SK-N-SH (cell line): ENCODE measurements around the gene ARHGEF4. TPM values are rescaled to one million over a fixed set of nuclear protein-coding genes. Genes with fewer than 3 reads are reported as not detected.

ENCODE experiments used
- CTCF ChIA-PET: fragments of 300-600, 350-600 bp; formaldehyde crosslinking; extraction: SDS; loops from one replicate; lab custom pipeline; 2021; lab: Yijun Ruan, JAX
- POLR2A ChIA-PET: fragments of 350-600 bp; sonication (Branson Sonifier 250); formaldehyde crosslinking; extraction: SDS; loops from one replicate; lab custom pipeline; 2020; ENCODE audit warnings: antibody characterized with exemption, inconsistent platforms; lab: Yijun Ruan, JAX
- DNase-seq: peaks from one replicate; pipeline ENCODE4 v3.0.0; 2012
- H2AFZ ChIP-seq: fragments of 200-600 bp; sonication (generic); 2 replicates; pipeline ENCODE4 v1.8.1; 2016; ENCODE audit warnings: antibody characterized with exemption, mild to moderate bottlenecking, low read depth
- H3F3A ChIP-seq: fragments of 200-600 bp; sonication (generic); replicated peaks from 2 replicates; pipeline ENCODE3; 2016; ENCODE audit warnings: antibody characterized with exemption, mild to moderate bottlenecking; ENCODE audit not compliant: insufficient read depth
- H3K27ac ChIP-seq, 2 experiments: fragments of 200-500 bp in 1 of 2; fragments of 200-600 bp in 1 of 2; sonication (Bioruptor generic) in 1 of 2; sonication (generic), shearing (Covaris generic) in 1 of 2; 2 replicates each; pipeline versions ENCODE4 v1.5.1 to v1.6.1; 2014 to 2016; ENCODE audit warnings: low read depth in 2 of 2, inconsistent platforms in 1 of 2, low read length in 1 of 2, mild to moderate bottlenecking in 1 of 2, mixed read lengths in 1 of 2
- H3K27me3 ChIP-seq: fragments of 200-600 bp; sonication (generic), shearing (Covaris generic); 2 replicates; pipeline ENCODE4 v1.6.1; 2016; ENCODE audit warnings: mixed run types; ENCODE audit not compliant: insufficient read depth
- H3K36me3 ChIP-seq, 2 experiments: fragments of 200-500 bp in 1 of 2; fragments of 200-600 bp in 1 of 2; sonication (Bioruptor generic) in 1 of 2; sonication (generic) in 1 of 2; replicated peaks in 1 of 2; 2 replicates each; pipeline versions ENCODE3 to v1.5.1; 2014 to 2016; ENCODE audit warnings: low read length in 1 of 2, mild to moderate bottlenecking in 1 of 2; ENCODE audit not compliant: insufficient read depth in 2 of 2, control insufficient read depth in 1 of 2
- H3K4me1 ChIP-seq, 2 experiments: fragments of 200-500 bp in 1 of 2; fragments of 200-600 bp in 1 of 2; sonication (Bioruptor generic) in 1 of 2; sonication (generic), shearing (Covaris generic) in 1 of 2; 2 replicates each; pipeline versions ENCODE4 v1.5.1 to v1.6.1; 2014 to 2016; ENCODE audit warnings: low read depth in 1 of 2, low read length in 1 of 2, mixed run types in 1 of 2; ENCODE audit not compliant: insufficient read depth in 2 of 2, control insufficient read depth in 1 of 2
- H3K4me2 ChIP-seq: fragments of 200-600 bp; sonication (generic), shearing (Covaris generic); 2 replicates; pipeline ENCODE4 v1.6.1; 2017; ENCODE audit warnings: mixed run types
- H3K4me3 ChIP-seq, 2 experiments: fragments of 200-500 bp in 1 of 2; fragments of 200-600 bp in 1 of 2; sonication (Bioruptor generic) in 1 of 2; sonication (generic), shearing (Covaris generic) in 1 of 2; 2 replicates each; pipeline versions ENCODE4 v1.5.1 to v1.8.1; 2014 to 2016; ENCODE audit warnings: low read depth in 2 of 2, inconsistent platforms in 1 of 2, low read length in 1 of 2, mild to moderate bottlenecking in 1 of 2, mixed read lengths in 1 of 2, moderate library complexity in 1 of 2
- H3K79me2 ChIP-seq: fragments of 200-600 bp; sonication (generic); 2 replicates; pipeline ENCODE4 v1.8.1; 2017; ENCODE audit warnings: mild to moderate bottlenecking; ENCODE audit not compliant: insufficient read depth
- H3K9ac ChIP-seq: fragments of 200-600 bp; sonication (generic); 2 replicates; pipeline ENCODE4 v1.6.1; 2017; ENCODE audit warnings: mixed run types
- H3K9me2 ChIP-seq: fragments of 200-600 bp; sonication (generic); 2 replicates; pipeline ENCODE4 v1.6.1; 2017; ENCODE audit warnings: mixed run types
- H3K9me3 ChIP-seq: fragments of 200-600 bp; sonication (generic); 2 replicates; pipeline ENCODE4 v1.6.1; 2017; ENCODE audit warnings: mixed run types, mild to moderate bottlenecking, moderate library complexity
- H4K20me1 ChIP-seq: fragments of 200-600 bp; sonication (generic); 2 replicates; pipeline ENCODE4 v1.6.1; 2017; ENCODE audit warnings: mild to moderate bottlenecking, mixed run types; ENCODE audit not compliant: insufficient read depth
- CTCF ChIP-seq: fragments of 200-600 bp; sonication (generic); IDR thresholded peaks from 2 replicates; pipeline ENCODE4 v1.6.1; 2017; ENCODE audit warnings: antibody characterized with exemption, mild to moderate bottlenecking, moderate library complexity
- EP300 ChIP-seq, 2 experiments: IDR thresholded peaks; 2 replicates each; pipeline versions ENCODE4 v1.4.0 to v1.6.1; 2012; ENCODE audit warnings: borderline replicate concordance in 1 of 2, low read depth in 1 of 2, low read length in 1 of 2
- FOSL2 ChIP-seq: IDR thresholded peaks from 2 replicates; pipeline ENCODE4 v1.4.0; 2012; ENCODE audit warnings: low read depth, mild to moderate bottlenecking, moderate library complexity, borderline replicate concordance
- FOXJ3 ChIP-seq: sonication (generic); formaldehyde crosslinking; IDR thresholded peaks from 2 replicates; pipeline ENCODE4 v1.5.1; 2020; ENCODE audit warnings: mild to moderate bottlenecking, missing genetic modification reagents
- FOXM1 ChIP-seq: IDR thresholded peaks from 2 replicates; pipeline ENCODE4 v1.4.0; 2012; ENCODE audit warnings: low read depth, mild to moderate bottlenecking
- GATA2 ChIP-seq: sonication (generic); formaldehyde crosslinking; IDR thresholded peaks from 2 replicates; pipeline ENCODE4 v1.5.0; 2020; ENCODE audit warnings: mild to moderate bottlenecking, missing genetic modification reagents
- IRF3 ChIP-seq: fragments of 150-350 bp; IDR thresholded peaks from 2 replicates; pipeline ENCODE4 v1.6.1; 2016; ENCODE audit warnings: mild to moderate bottlenecking, low read depth, low read length
- JUND ChIP-seq: IDR thresholded peaks from 2 replicates; pipeline ENCODE4 v1.4.0; 2012
- MAX ChIP-seq: IDR thresholded peaks from 2 replicates; pipeline ENCODE4 v1.4.0; 2012; ENCODE audit warnings: low read depth
- NRF1 ChIP-seq: IDR thresholded peaks from 2 replicates; pipeline ENCODE4 v1.6.1; 2012; ENCODE audit warnings: low read depth, mild to moderate bottlenecking, low read length
- RAD21 ChIP-seq: IDR thresholded peaks from 2 replicates; pipeline ENCODE4 v1.6.1; 2012; ENCODE audit warnings: mild to moderate bottlenecking, low read length
- RFX5 ChIP-seq: IDR thresholded peaks from 2 replicates; pipeline ENCODE4 v1.6.1; 2012; ENCODE audit warnings: mild to moderate bottlenecking, improper control_type of control experiment, low read length
- SIN3A ChIP-seq: IDR thresholded peaks from 2 replicates; pipeline ENCODE4 v1.6.1; 2012; ENCODE audit warnings: low read depth, mild to moderate bottlenecking, low read length, moderate library complexity, borderline replicate concordance
- SMC3 ChIP-seq: IDR thresholded peaks from 2 replicates; pipeline ENCODE4 v1.6.1; 2012; ENCODE audit warnings: low read depth, low read length, improper control_type of control experiment
- TCF12 ChIP-seq: IDR thresholded peaks from 2 replicates; pipeline ENCODE4 v1.4.0; 2012
- TEAD4 ChIP-seq: IDR thresholded peaks from 2 replicates; pipeline ENCODE4 v1.4.0; 2012; ENCODE audit warnings: mild to moderate bottlenecking, borderline replicate concordance; ENCODE audit not compliant: insufficient read depth
- USF1 ChIP-seq: IDR thresholded peaks from 2 replicates; pipeline ENCODE4 v1.4.0; 2012; ENCODE audit warnings: low read depth, borderline replicate concordance
- USF2 ChIP-seq: fragments of 150-350 bp; IDR thresholded peaks from 2 replicates; pipeline ENCODE4 v1.6.1; 2017; ENCODE audit warnings: antibody characterized with exemption, low read length, low read depth, borderline replicate concordance
- YY1 ChIP-seq: IDR thresholded peaks from 2 replicates; pipeline ENCODE4 v1.4.0; 2012; ENCODE audit warnings: low read depth, mild to moderate bottlenecking
- ZBTB33 ChIP-seq: IDR thresholded peaks from 2 replicates; pipeline ENCODE4 v1.4.0; 2012; ENCODE audit warnings: low read depth, borderline replicate concordance
- WGBS: methylation state at CpG from one replicate; pipeline ENCODE4 v1.1.6; 2017; ENCODE audit warnings: low lambda C conversion rate; 5-methylcytosine and 5-hydroxymethylcytosine counted together
- polyA plus RNA-seq, 3 experiments: library from polyadenylated mRNA; depleted of rRNA; stranded (reverse); fragments of >200 nt; gene quantifications; 2 replicates each; pipeline ENCODE4 v1.2.3, GENCODE V29; 2012

ARHGEF4 gene
- polyA plus RNA-seq, 1 of the 3 experiments (the other 2 are of a cell fraction): 2.3 TPM

- H3K4me3 ChIP-seq: no peak overlapping the region
- no peaks in the 10 kb centered on the region for H3K4me1 ChIP-seq
- H3K4me2 ChIP-seq: no peak overlapping the region
- H3K27me3 ChIP-seq: no peaks in the 10 kb centered on the region; the same call in 1 of the 2 replicates
- H2AFZ ChIP-seq: no peak overlapping the region
- no peaks in the 10 kb centered on the region for H3F3A ChIP-seq
- POLR2A ChIA-PET: no interaction called here
- DNase-seq: no peak
- no peak overlapping the region for H3K9ac ChIP-seq
- no peaks in the 10 kb centered on the region for H3K36me3 ChIP-seq
- WGBS: 69% methylated on average over 3 of the region's 4 CpGs
- no peak for TF ChIP-seq GATA2 (CRISPR knock-in tag)
- TF ChIP-seq FOSL2: no peak
- TF ChIP-seq TEAD4: no peak
- no peak for TF ChIP-seq CTCF
- no peak for TF ChIP-seq TCF12
- no peak for TF ChIP-seq IRF3
- TF ChIP-seq SMC3: no peak
- no peak for TF ChIP-seq FOXM1
- TF ChIP-seq USF2: no peak
- TF ChIP-seq RFX5: no peak
- no peak for TF ChIP-seq MAX
- TF ChIP-seq NRF1: no peak
- TF ChIP-seq ZBTB33: no peak
- TF ChIP-seq RAD21: no peak
- no peak for TF ChIP-seq SIN3A
- TF ChIP-seq FOXJ3 (CRISPR knock-in tag): no peak
- no peak for TF ChIP-seq USF1
- TF ChIP-seq EP300 (IDR thresholded peaks at IDR 0.05; ENCODE audit: borderline replicate concordance in 1 of 2, low read depth in 1 of 2, low read length in 1 of 2): no peak
- no peak for TF ChIP-seq YY1
- no peak for TF ChIP-seq JUND
- CTCF ChIA-PET: interaction anchor here (2.5 kb wide), 1 partner anchor 18 kb away, joined by 12 read pairs; no protein-coding TSS in a partner anchor
- no peak overlapping the region for H3K27ac ChIP-seq
- H3K9me2 ChIP-seq: no peaks in the 10 kb centered on the region
- H3K9me3 ChIP-seq: no peaks in the 10 kb centered on the region
- no peaks in the 10 kb centered on the region for H3K79me2 ChIP-seq
- no peaks in the 10 kb centered on the region for H4K20me1 ChIP-seq
These were observed 55.3 kb downstream of the ARHGEF4 start for GRCh38 chr2:130891966-130892365.
